NCI-H748 (cell line): Measurements from ENCODE around the gene NUPR1.
"Not testable (repeated sequence)": the region's sequence is repeated elsewhere in the genome, so short reads cannot be mapped to it uniquely, and the experiment has no call there.

Experiments
- DNase-seq: peaks from one replicate; lab custom pipeline; 2025; ENCODE audit not compliant: unreplicated experiment; lab: John Stamatoyannopoulos, UW

Gene NUPR1

DNA sequence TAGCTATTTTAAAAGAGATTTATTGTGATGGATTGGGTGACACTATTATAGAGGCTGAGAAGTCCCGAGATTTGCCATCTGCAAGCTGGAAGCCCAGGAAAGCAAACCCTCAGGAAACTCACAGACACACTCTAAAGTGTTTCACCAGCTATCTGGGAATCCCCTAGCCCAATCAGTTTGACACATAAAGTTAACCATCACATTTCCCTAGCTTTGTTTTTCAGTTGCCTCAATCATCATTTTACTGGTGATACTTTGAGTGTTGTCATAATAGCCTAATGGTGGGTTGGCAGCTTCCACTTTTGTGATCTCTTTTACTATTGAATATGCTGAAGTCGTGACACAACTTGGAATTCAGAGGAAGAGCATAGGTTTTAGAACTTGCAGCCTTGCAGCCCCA lies 16.8 kb upstream of the NUPR1 start:
- DNase-seq, result no peak

DNA sequence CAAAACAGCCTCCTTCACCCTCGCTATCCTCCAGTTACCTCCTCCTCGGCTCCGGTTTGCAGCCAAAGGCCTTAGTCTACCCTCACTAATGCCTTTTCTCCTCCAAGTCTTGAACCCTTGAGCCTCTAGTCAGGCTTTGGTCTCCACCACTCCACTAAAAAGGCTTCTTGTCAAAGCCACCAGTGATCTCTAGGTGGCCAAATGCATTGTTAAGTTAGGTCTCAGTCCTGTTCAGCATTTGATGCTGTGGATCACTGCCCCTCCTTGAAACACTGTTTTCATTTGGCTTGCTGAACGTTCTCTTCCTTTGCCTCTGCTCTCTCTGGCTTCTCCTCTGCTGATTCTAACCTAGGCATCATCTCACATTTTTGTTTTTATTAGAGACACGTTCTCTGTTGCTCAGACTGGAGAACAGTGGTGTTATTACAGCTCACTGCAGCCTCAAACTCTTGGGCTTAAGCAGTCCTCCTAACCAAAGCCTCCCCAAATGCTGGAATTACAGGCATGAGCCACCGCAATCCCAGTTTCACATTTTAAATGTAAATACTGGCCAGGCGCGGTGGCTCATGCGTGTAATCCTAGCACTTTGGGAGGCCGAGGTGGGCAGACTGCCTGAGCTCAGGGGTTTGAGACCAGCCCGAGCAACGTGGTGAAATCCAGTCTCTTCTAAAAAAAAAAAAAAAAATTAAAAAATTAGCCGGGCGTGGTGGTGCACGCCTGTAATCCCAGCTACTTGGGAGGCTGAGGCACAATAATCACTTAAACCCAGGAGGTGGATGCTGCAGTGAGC lies 16.1 kb upstream of the NUPR1 start:
- DNase-seq, result no peak

DNA sequence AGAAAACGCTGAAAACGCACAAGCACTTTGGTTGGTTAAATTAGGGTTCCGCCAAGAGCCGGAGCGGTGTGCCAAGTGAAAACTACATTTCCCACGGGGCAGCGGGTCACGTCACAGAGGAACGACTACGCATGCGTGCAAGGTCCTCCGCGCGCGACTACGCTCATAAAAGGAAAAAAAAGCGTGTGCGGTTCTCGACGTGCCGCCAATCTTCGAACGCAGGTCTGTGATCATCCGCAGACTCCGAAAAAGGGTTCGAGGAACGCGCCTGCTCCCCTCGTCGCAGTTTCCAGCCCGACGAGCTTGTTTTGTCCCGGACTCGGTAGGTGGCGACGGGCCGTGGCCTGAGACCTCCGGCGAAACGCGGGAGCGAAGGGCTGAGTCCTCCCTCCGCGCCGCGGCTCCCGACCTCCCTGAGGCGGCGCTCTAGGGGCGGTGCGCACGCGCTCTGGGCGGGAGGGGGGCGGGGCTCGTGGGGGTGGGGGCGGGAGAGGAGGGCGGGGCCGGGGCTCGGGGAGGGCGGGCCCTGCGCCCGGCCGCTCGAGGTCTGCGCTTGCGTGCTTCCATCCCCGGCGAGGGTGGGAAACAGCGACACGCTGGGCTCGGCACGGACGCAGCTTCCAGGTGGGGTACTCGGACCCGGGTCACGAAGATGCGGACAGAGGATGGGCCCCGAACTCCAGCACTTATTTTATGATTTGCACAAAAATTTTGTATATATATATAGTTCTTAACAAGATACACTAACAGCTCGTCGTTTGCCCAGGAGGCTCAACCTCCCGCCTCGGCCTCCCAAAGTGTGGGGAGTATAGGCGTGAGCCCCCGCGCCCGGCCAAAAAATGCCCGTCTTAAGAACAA lies 15.2 kb upstream of the NUPR1 start, which contains the start of gene SGF29:
Gene SGF29, plus strand, starts transcription at position 145 of the 858 bp plus-strand sequence. CDS start 27,150 bp downstream, outside the sequence.
- peak; percentile 87 for DNase-seq

DNA sequence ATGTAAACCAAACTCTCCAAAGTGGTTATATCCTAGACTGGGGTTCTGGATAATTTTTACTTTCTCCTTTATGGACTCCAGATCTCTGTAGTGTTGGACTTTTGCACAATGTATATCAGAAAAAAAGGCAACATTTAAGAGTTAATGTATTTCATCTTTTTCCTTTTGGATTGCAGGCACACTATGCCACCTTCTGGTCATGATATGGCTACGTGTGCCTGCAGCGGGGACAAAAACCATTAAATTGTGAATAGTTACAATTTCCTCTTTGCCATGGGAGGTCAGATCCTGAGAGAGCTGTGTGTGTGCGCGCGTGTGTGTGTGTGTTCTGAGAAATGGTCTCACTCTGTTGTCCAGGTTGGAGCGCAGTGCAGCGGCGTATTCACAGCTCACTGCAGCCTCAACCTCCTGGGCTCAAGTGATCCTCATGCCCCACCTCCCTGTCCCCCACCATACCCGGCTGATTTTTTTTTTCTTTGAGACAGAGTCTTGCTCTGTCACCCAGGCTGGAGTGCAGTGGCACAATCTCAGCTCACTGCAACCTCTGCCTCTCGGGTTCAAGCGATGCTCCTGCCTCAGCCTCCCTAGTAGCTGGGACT lies 10.6 kb upstream of the NUPR1 start:
- peak; percentile 19 for DNase-seq

DNA sequence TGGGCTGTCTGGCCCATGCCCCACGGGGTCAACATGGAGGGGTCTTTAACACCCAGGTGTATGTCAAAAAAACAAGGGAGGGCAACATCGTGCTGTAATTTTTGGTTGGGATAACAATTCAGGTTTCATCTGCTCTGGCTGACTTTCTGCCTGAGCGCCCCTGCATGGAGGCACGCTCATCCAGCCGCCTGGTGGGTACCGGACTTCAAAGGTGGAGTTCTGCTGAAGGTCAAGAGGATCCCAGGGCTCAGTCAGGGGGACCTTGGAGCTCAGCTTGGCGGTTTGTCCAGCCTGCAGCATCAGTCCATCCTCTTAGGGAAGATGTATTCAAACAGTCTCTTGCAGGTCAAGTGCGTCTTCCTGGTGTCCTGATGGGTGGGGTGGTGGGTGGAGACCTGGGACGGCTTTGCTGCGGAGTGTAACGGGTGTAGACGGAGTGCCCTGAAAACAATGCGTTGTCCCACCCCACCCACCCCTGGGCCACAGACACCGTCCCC lies 9.6 kb upstream of the NUPR1 start:
- no peak for DNase-seq

DNA sequence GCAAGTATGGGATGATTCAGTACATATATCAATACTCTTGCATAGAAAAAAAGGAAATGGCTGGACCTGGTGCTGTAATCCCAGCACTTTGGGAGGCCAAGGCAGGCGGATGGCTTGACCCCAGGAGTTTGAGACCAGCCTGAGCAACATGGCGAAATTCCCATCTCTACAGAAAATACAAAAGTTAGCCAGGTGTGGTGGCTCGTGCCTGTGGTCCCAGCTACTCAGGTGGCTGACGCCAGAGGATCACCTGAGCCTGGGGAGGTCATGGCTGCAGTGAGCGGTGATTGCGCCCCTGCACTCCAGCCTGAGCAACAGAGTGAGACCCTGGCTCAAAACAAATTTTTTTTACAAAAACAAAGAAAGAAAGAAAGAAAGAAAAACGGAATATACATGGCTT lies 7.9 kb upstream of the NUPR1 start:
- no peak for DNase-seq

DNA sequence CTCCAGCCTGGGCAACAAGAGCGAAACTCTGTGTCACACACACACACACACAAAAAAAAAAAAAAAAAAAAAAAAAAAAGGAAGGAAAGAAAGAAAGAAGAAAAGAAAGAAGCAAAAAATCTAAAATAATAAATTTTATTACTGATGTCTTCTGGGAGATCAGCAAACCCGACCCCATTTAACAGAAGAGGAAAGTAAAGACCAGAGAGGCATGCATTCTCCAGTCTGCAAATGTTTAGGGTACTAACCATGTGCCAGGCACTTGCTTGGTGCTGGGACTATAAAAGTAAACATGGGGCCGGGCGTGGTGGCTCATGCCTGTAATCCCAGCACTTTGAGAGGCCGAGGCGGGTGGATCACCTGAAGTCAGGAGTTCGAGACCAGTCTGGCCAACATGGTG lies 7.2 kb upstream of the NUPR1 start:
- not testable (repeated sequence) for DNase-seq

DNA sequence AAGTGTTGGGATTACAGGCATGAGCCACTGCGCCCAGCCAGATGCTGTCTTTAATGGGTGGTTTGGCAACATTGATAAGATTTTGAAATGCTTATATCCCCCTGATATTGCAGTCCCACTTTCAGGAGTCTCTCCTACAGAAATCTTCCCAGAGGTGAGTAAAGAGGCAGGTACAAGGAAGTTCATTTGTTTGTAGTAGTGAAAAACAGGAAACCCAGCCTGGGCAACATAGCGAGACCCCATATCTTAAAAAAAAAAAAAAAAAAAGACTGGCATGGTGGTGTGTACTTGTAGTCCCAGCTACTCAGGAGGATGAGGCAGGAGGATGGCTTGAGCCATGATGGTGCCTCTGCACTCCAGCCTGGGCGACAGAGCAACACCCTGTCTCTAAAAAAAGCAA lies 6.2 kb upstream of the NUPR1 start:
- DNase-seq, result no peak

DNA sequence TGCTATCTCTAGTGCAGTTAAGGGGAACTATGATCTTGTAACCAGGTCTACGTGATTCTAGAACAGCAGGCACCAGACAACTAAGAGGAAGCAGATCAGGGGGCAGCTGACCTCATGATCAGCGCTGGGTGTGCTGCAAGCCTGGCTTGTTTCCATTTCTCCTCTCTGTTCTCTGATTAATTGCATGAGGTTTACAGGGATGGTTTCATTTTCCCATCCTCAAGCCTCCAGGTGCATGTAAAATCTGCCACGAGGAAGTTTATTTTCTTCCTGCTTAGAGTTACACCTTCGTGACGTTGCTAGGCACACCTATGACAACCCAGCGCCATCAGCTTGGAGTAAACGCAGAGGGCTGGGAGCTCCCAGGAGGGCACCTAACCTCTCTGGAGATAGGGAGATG lies 4.3 kb upstream of the NUPR1 start:
- peak; percentile 45 for DNase-seq

DNA sequence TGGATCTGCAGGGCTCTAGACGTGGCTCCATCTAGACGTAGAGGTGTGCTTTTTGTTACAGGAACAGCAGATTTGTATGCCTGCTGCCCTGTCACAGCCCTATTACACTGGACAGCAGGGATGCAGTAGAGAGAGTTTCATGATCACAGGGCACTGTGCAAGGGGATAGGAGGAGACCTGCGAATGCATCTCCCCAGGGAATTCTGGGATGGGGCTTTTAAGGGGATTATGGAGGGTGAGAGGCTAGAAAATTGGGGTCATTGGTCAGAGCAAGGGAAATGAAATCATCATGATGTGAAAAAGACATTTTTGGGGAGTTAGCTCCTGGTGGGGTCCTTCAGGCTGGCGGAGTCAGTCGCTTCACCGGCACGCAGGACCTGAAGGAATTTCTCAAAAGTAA lies 3.9 kb upstream of the NUPR1 start:
- DNase-seq, result no peak

DNA sequence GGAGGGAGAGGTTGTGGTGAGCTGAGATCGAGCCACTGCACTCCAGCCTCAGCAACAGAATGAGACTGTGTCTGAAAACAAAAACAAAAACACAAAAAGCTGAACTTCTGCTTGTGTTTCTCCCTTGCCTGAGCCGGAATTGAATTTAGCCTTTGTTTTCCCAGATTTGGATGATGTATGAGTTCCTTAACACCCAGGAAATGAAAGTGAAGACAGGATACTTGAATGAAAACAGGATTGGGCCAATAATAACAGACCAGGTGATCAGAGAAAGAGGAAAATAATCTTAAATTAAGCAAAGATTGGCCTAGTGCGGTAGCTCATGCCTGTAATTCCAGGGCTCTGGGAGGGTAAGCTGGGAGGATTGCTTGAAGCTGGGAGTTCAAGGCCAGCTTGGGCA lies 1.6 kb upstream of the NUPR1 start:
- DNase-seq, result no peak

DNA sequence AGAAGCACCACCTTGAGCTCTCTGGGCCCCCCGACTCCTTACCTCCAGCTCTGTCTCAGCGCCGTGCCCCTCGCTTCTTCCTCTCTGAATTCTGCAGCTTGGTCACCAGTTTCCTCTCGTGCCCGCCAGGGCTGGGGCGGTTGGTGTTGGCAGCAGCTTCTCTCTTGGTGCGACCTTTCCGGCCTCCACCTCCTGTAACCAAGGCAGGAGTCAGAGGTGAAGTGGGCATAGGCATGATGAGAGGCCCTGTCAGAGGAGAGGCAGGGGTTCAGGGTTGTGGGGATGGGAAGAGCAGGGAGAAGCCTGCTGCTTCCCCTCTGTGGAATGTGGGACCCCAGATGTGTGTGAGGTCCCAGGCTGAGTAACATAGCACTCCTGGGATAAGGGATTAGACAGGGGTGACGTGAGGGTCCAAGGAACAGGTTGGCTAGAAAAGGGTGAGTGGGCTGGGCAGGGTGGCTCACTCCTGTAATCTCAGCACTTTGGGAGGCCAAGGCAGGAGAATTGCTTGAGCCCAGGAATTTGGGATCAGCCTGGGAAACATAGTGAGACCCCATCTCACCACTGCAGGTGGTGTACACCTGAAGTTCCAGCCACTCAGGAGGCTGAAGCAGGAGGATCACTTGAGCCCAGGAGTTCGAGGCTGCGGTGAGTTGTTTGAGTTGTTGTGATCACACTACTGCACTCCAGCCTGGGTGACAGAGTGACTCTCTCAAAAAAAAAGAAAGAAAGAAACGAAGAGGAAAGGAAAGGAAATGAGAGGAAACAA lies 626 bp downstream of the NUPR1 start:
- no peak for DNase-seq

DNA sequence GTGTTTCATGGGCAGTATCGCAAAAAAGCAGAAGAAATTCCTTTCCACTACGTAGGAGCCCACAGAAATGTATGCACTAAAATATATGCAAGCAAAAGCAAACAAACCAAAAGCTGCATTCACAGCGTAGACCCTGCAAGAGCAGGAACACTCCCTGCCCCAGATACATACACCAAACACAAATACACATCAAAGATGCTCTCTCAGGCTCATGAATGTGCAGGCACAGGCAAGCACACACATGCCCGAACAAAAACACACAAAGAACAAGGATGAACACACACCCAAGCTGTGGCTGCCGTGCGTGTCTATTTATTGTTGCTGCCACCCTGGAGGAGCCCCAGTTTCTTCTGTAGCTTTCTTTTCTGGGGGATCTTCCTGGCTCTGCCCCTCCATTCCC lies 1.7 kb downstream of the NUPR1 start:
- DNase-seq, result peak; percentile 38

DNA sequence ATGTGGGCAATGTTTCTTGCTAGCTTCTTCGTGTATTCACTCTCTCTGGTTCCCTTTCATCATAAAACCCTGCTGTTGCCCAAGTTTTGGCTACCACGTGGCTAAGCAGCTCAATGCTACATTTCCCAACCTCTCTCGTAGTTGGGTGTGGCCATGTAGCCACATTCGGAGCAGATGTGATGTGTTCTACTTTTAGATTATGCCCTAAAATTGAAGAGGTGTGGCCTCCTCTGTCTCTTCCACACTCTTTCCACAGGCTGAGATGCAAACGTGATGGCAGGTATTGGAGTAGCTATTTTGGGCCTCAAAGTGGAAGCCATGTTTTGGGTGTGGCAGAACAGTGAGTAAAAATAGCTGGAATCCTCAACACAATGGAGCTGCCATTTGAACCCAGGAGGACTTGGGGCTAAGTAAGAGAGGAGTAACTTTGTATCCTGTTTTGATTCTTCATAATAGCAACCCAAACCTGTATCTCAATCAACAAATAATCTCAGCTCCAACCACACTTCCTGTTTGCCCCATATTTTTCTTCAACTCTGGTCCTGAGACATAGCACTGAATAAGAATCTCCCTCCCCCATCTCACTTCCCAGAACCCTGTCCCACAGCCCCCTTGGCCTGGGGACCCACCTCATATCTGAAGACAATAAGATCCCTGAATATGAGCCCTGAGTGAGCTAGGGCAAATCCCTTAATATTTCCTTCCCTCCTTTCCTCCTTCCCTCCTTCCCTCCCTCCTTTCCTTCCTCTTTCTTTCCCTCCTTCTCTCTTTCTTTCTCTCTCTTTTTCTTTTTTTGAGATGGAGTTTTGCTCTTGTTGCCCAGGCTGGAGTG lies 4.0 kb downstream of the NUPR1 start:
- DNase-seq, result no peak

DNA sequence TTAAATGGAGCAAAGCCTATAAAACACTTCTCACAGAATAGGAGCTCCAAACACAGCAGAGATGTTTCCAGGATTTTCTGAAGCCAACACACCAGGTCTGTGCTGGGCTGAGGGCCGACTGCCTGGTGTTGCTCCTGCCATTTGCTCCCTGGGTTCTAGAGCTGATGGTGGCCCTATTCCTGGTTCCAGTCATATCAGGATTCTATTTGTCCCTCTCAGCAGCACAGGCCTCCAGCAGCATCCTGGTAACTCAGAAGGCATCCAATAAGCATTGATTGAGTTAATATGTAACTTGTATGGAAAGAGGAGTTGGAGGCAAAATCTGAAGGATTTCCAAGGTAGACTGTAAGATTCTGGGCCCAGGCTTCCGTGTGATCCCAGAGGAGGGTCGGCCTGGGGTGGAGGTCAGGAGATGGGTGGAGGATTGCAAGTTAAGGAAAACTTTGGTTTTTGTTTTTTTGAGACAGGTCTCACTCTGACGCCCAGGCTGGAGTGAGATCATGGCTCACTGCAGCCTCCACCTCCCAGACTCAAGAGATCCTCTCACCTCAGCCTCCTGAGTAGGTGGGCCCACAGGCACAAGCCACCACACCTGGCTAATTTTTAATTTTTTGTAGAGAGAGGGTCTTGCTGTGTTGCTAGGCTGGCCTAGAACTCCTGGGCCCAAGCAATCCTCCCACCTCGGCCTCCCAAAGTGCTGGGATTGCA lies 5.7 kb downstream of the NUPR1 start:
- no peak for DNase-seq

DNA sequence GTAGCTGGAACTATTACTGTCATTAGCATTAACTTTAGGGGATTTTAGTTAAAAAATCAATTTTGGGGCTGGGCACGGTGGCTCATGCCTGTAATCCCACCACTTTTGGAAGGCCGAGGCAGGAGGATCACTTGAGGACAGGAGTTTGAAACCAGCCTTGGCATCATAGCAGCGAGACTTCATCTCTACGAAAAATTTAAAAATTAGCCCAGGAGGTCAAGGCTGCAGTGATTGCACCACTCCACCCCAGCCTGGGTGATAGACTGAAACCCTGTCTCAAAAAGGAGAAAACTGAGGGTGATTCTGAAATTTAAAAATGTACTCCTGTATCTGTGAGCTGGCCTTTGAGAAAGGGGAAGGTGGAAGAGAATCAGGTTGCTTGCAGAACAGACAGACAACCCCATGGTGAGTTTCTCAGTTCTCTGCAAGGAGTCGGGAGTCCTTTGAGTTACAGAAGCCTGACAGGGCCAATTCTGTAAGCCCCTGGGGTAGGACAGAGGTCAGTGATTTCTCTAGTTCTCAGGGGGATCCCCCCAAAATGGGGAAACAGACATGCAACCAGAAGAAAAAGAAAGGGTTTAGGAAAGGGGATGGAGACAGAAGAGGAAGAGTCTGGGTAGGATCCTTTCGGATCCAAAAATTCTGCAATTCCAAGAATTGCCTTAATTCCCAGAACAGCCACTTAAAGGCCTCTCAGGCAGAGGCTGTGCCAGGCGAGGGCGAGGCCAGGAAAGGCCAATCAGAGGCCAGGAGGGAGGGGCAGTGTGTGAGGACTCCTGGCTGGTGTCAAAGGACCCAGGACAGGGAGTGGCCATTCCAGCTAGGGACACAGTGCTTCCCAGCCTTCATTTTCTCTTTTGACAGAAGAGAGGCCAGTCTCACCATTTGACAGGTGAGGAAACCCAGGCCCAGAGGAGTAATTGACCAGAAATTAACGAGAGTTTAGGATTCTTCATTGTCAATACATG lies 6.7 kb downstream of the NUPR1 start:
- no peak for DNase-seq

DNA sequence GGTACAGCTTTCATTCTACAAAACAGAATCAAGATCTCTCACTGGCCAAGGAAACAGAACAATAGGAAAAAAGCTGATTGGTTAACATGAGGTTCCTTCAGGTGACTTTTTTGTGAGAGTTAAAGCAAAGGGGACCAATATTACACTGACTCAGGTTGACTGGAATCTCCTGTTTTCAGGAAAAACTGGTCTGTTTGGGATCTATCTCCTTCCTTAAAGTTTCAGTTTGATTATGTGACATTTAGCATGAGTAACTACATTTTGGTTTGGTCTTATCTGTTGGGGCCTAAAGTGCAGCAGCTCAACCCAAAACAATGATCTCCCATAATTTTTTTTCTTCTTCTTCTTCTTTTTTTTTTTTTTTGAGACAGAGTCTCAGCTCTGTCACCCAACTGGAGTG lies 9.7 kb downstream of the NUPR1 start:
- DNase-seq, result no peak

DNA sequence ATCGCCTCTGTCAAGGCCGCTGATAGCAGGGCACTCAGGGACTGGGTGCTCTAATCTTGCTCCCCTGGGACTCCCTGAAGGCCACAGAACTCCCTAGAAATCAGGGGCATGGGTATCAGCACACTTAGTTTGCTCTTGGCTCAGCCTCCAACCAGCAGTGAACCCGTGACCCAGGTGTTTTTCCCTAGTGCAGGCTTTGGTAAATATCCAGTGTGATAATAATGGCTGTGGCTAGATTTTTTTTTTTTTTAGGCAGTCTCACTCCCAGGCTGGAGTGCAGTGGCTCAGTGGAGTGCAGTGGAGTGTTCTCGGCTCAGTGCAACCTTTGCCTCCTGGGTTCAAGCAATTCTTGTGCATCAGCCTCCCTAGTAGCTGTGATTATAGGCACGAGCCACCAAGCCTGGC lies 10.3 kb downstream of the NUPR1 start:
- DNase-seq, result no peak
